HG03354 (cell line): ENCODE results near the gene ELSPBP1.
"Not testable (repeated sequence)": the region's sequence is repeated elsewhere in the genome, so short reads cannot be mapped to it uniquely, and the experiment has no call there.

Experiments used
- ATAC-seq: cut with Tn5 transposase; IDR thresholded peaks from one replicate; pipeline ENCODE4 v1.9.1; 2021; ENCODE audit warnings: mild to moderate bottlenecking; ENCODE audit not compliant: unreplicated experiment, poor library complexity, severe bottlenecking

ELSPBP1 gene

DNA sequence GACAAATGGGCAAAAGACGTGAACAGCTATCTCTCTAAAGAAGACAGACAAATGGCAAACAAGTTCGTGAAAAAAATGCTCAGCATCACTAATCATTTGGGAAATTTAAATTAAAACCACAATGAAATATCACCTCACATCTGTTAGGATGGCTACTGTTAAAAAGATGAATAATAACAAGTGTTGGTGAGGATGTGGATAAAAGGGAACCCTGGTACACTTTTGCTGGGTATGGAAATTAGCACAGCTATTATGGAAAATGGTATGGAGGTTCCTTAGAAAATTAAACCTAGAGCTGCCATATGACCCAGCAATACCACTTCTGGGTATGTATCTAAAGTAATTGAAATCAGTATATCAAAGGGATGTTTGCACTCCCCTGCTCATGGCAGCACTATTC lies 42.3 kb downstream of the ELSPBP1 start:
- ATAC-seq = no peak

DNA sequence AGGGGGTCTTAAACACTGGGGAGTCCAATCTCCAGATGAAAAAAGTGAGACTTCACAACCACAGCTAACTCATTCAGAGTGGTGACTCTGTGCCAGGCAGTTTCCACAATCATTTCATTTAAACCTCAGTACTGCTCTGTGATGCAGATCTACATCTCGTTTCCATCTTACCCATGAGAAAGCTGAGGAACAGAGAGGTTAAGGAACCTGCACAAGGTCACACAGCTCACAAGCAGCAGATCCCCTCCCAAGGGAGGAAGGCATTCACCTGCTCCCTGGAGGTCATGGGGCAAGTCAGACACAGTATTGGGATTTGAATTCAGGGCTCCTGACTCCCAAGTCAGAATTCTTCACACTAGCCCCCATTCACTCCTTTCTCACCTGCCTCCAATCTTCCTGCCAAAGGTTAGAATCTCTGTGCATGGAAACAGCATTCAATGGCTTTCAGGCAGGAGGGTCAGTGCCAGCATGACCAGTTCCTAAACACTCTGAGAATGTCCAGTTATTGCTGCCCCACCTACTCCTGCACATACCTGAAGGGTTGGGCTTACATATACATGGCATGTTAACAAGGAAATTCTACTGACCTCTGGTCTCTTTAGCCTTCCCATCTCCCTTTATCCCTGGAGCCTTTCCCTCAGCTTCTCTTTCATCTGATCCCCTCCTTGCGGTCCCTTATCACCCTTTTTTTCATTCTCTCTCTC lies 47.6 kb downstream of the ELSPBP1 start:
- ATAC-seq = no peak

DNA sequence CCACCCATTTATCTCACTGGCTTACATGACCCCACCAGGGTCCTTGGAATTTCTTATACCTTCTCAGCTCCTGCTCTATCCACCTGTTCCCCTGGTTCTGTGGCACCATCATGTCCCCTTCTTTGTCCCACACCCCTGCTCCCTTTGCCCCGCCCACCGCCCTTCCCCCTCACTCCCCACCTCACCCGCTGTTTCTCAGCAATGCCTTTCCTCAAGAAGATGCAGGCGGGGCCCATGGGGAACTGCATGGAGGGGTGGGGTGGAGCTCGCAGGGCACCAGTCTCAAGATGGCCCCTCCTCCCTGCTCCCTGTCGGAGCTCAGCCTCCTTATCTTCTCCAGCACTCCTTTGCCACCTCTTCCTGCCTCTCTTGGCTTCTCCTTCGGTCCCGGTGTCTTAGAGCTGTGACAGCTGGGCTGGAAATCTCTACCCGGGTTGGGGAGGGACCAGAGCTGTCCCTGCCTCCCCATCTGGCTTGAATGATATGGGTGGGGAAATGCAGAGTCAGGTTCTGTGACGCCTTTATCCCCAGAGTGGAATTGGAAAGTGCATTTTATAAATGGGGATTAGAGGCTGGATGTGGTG lies 49.3 kb downstream of the ELSPBP1 start, which contains the start of gene CABP5:
Gene CABP5 (minus strand): TSS at position 405 of the 584 bp plus-strand sequence. CDS start 157 bp downstream, at position 248.
- no peak for ATAC-seq

DNA sequence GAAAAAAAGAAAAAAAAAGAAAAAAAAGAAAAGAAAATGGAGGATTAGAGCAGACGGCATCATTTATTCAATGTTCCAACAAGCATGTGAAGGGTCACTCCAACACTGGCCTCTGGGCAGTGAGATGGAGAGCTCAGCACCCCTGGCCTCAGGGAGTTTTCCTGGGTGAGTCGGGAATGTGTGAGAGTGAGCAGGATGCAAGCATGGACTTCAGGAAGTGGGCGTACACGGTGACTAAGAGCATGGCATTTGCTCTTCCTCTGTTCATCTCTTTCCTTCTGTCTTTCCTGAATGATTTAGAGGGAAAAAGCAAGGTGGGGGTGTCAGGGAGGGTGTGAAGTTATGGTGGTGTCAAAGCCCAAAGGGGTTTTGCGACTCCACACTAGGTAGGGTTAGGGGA lies 50.1 kb downstream of the ELSPBP1 start:
- ATAC-seq = no peak

DNA sequence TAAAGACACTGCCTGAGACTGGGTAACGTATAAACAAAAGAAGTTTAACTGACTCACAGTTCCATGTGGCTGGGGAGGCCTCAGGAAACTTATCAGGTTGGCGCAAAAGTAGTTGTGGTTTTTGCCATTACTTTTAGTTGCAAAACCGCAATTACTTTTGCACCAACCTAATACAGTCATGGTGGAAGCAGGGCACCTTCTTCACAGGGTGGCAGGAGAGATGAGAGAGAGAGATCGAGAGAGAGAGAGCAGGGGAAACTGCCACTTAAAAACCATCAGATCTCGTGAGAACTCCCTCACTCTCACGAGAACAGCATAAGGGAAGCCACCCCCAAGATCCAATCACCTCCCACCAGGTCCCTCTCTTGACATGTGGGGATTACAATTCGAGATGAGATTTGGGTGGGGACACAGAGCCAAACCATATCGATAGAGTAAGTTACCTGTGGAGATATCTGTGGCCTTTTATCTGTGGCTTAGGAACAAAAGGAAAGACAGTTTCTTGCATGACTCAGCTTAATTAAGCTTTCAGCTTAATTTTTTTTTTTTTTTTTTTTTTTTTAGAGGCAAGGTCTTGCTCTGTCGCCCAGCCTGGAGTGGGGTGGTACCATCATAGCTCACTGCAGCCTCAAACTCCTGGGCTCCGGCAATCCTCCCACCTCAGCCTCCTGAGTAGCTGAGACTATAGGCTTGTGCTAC lies 57.1 kb downstream of the ELSPBP1 start:
- no peak for ATAC-seq

DNA sequence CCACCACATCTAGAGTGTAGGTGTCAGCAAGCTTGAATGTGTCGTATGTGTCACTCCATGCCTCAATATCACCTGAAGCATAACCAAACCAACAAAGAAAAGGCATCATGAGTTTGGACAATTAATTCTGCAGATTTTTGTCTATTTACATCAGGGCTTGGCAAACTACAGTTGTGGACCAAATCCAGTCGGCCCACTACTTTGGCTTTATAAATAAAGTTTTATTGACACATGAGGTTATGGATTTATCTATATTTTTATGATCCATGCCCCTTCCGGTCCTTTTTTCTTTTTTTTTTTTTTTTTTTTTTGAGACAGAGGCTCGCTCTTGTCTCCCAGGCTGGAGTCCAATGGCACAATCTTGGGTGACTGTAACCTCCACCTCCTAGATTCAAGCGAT lies 58.6 kb downstream of the ELSPBP1 start:
- no peak for ATAC-seq

DNA sequence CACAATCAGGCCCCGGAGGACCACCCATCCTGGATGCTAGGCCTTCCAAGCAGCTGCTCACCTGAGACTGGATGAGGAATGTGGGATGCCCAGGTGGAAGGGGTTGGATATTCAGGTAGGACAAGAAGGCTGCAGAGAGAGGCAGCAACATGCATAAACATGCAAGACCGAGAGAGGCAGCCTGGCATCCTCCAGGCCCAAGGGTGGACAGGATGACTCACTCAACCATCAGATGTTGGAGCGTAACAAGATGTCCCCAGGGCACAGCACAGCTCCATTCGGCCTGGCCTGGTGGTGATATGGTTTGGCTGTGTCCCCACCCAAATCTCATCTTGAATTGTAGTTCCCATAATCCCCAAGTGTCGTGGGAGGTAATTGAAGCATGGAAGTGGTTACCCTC lies 59.4 kb downstream of the ELSPBP1 start:
- no peak for ATAC-seq

DNA sequence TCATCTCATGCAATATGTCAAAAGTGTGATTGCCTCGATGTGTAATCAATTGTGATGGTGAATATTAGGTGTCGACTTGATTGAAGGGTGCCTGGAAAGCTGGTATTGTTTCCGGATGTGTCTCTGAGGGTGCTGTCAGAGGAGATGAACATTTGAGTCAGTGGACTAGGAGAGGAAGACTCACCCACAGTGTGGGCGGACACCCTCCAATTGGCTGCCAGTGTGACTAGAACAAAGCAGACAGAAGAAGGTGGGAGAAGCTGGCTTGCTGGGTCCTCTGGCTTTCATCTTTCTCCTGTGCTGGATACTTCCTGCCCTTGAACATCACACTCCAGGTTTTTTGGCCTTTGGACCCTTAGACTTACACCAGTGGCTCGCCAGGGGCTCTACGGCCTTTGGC lies 64.9 kb downstream of the ELSPBP1 start:
- no peak for ATAC-seq

DNA sequence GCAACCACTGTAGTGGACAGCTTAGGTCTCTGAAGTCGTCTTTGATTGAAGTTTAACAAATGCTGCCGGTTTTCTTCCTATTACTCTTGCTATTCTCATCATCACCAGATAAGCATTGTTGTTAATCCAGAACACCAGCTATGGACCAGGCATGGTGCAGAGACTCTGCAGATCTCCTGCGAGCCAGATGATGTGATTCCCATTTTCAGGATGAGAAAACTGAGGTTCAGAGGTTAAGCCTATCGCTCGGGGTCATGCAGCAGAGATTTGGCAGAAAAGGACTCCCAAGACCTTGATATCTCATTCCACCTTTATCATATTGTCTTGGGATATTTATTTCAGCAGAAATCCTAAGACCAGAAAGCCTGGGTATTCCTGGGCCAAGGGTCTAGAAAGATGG lies 65.9 kb downstream of the ELSPBP1 start:
- ATAC-seq = no peak

DNA sequence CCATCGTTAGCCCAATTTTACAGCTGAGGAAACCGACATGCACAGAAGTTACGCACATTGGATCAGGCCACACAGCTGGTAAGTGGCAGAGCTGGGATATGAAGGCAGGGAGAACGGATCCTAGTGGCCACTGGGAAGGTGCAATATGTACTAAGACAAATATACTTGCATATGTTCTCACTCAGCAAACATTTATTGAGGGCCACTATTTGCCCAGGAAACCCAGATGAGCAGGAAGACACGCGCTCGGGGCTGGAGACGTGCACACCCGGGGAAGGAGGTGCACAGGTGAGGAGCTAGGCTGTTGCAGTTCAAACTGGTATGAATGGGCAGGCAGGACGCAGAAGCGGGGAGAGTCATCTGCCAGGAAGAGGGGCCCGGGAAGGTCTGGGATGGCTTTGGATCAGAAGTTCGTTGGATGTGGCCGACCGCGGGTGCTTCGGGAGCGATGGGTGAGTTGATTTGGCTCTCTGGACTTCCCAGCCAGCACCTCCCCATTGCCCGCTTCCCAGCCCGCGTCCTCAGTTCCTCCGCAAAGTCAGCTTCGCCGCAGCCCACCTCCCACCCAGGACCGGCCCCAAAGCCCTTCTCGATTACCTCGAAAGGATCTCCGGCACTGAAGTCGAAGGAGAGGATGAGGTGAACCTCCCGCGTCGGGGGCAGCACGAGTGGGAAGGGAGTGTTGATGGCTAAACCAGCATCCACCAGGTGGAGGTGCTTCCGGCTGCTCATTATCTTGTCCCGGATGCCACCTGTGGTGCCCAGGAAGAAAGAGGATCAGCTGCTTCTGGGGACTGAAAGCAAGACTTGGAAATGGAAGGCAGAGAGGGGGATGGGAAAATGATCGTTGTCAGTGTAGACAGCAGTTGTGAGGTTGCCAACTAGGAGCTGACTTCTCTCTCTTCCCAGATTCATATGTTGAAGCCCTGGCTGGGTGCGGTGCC lies 67.2 kb downstream of the ELSPBP1 start:
- ATAC-seq = no peak

DNA sequence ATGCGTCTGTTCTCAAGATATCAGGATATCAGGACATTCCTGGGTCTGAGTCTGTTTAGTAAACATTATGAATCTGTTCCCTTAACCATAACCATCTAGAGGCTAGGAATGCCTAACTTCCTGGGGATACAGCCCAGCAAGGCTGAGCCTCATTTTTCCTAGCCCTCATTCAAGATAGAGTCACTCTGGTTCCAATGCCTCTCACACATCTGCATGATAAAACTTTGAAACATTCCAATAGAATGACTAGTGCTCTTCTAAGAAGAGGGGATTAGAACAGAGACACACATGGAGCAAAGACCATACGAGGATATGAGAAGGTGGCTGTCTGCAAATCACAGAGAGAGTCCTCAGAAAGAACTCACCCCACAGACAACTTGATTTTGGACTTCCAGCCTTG lies 70.1 kb downstream of the ELSPBP1 start:
- no peak for ATAC-seq

DNA sequence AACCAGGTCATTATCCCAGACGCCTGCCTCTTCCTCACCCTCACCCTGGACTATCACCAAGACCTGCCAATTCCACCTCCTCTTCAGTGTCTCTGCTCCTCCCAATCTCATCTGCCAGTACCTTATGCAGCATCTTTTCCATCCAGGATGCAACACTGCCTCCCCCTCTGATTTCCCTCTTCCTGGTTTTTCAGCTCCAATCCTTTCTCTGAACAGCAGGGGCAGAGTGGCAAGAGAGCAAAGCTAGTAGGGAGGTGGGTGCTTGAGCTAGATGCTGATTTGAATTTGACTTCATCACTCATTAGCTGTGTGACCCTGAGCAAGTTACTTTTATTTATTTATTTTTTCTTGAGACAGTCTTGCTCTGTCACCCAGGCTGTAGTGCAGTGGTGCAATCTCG lies 75.0 kb downstream of the ELSPBP1 start:
- no peak for ATAC-seq

DNA sequence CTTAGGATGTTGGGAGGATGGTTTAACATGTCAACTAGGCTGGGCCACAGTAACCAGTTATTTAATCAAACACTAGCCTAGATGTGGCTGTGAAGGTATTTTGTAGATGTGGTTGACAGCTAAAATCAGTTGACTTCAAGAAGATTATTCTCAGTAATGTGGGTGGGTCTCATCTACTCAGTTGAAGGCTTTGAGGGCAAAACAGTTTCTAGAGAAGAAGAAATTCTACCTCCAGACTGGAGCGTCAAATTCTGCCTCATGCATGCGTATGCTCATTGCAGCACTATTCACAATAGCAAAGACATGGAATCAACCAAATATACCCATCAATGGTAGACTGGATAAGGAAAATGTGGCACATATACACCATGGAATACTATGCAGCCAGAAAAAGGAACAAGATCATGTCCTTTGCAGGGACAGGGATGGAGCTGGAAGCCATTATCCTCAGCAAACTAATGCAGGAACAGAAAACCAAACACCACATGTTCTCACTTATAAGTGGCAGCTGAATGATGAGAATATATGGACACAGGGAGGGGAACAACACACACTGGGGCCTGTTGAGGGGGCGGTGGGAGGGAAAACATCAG lies 75.8 kb downstream of the ELSPBP1 start:
- not testable (repeated sequence) for ATAC-seq
